ENCODE data around the gene COX7B2.

- TF ChIP-seq CTCF (conservative IDR thresholded peaks at IDR 0.05) (no peak), EZH2 (IDR thresholded peaks at IDR 0.05; ENCODE audit: low read depth) (no peak)
Observed at GRCh38 chr4:46878641-46879040, 30.4 kb downstream of the COX7B2 start.
